ENCODE results near the gene ITPR2. TPM values are rescaled to one million over a fixed set of nuclear protein-coding genes. Genes with fewer than 3 reads are reported as not detected.
"Not testable (repeated sequence)": the region's sequence is repeated elsewhere in the genome, so short reads cannot be mapped to it uniquely, and the experiment has no call there.

Gene ITPR2
- total RNA-seq, 1 experiment from 2014 or later, result 14.3 TPM

GRCh38 chr12:26761775-26762174 lies 71.2 kb downstream of the ITPR2 start:
- no peak for DNase-seq (ENCODE audit: unreplicated experiment)
- no peaks in the 10 kb centered on the region for H3K4me1 Mint-ChIP-seq (ENCODE audit: insufficient read depth, unreplicated experiment)
- H3K27me3 Mint-ChIP-seq (ENCODE audit: insufficient read depth, unreplicated experiment), result no peaks in the 10 kb centered on the region
- intact Hi-C loops (cut with micrococcal nuclease), result no loop called here
- no peak overlapping the region for H3K4me3 Mint-ChIP-seq (ENCODE audit: unreplicated experiment)
- no peak for TF ChIP-seq CTCF (IDR thresholded peaks at IDR 0.05; ENCODE audit: unreplicated experiment)
- peaks cover 10% of the 10 kb centered on the region for H3K9me3 Mint-ChIP-seq (ENCODE audit: unreplicated experiment)
- no TSS peak for BruUV-seq (replicated peaks)
- ChIA-PET POLR2A (interaction anchor here (0.7 to 1.0 kb wide), 3 partner anchors 13 to 460 kb away, joined by 3 to 5 read pairs (median 3); no protein-coding TSS in a partner anchor), CTCF (no interaction called here)
- no peaks in the 10 kb centered on the region for H3K36me3 Mint-ChIP-seq (ENCODE audit: insufficient read depth, unreplicated experiment)
- H3K27ac Mint-ChIP-seq (ENCODE audit: low read depth, unreplicated experiment), result no peak overlapping the region

GRCh38 chr12:26760657-26761293 lies 72.2 kb downstream of the ITPR2 start:
- no TSS peak for BruUV-seq (replicated peaks)
- ChIA-PET CTCF (no interaction called here), POLR2A (interaction anchor here (1.0 kb wide), 1 partner anchor 461 kb away, joined by 5 read pairs; no protein-coding TSS in a partner anchor)
- intact Hi-C loops (cut with micrococcal nuclease), result no loop called here
- no peaks in the 10 kb centered on the region for H3K36me3 Mint-ChIP-seq (ENCODE audit: insufficient read depth, unreplicated experiment)
- H3K4me1 Mint-ChIP-seq (ENCODE audit: insufficient read depth, unreplicated experiment), result no peaks in the 10 kb centered on the region
- H3K27ac Mint-ChIP-seq (ENCODE audit: low read depth, unreplicated experiment), result no peak overlapping the region
- DNase-seq (ENCODE audit: unreplicated experiment), result no peak
- H3K27me3 Mint-ChIP-seq (ENCODE audit: insufficient read depth, unreplicated experiment), result no peaks in the 10 kb centered on the region
- no peak for TF ChIP-seq CTCF (IDR thresholded peaks at IDR 0.05; ENCODE audit: unreplicated experiment)
- peaks cover 10% of the 10 kb centered on the region for H3K9me3 Mint-ChIP-seq (ENCODE audit: unreplicated experiment)
- H3K4me3 Mint-ChIP-seq (ENCODE audit: unreplicated experiment), result no peak overlapping the region

DNA sequence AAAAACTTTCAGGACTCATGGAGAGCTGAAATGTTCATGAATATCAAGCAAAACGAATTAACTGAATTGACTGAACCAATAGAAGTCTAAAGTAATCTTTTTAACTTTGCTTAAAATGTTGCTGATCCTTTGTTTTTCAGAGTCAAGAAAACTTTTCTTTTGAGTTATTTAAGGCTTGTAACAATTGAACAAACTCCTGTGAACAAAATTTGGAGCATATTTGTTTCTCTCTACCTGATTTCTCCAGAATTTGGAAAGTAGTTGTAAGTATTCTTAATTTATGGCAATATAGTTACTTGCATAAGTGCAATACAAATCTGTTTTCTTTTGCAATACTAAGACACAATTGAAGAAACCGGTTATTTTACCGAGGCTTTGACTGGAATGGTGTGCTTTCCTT lies 77.6 kb downstream of the ITPR2 start:
- H3K4me1 Mint-ChIP-seq (ENCODE audit: insufficient read depth, unreplicated experiment); H3K27me3 Mint-ChIP-seq (ENCODE audit: insufficient read depth, unreplicated experiment); DNase-seq (ENCODE audit: unreplicated experiment); intact Hi-C loops (cut with micrococcal nuclease); H3K27ac Mint-ChIP-seq (ENCODE audit: low read depth, unreplicated experiment); H3K9me3 Mint-ChIP-seq (ENCODE audit: unreplicated experiment); BruUV-seq (replicated peaks); H3K4me3 Mint-ChIP-seq (ENCODE audit: unreplicated experiment); CTCF ChIA-PET; H3K36me3 Mint-ChIP-seq (ENCODE audit: insufficient read depth, unreplicated experiment): not testable (repeated sequence)
- POLR2A ChIA-PET, result interaction anchor here (0.6 kb wide), 1 partner anchor 35 kb away, joined by 3 read pairs; no protein-coding TSS in a partner anchor

DNA sequence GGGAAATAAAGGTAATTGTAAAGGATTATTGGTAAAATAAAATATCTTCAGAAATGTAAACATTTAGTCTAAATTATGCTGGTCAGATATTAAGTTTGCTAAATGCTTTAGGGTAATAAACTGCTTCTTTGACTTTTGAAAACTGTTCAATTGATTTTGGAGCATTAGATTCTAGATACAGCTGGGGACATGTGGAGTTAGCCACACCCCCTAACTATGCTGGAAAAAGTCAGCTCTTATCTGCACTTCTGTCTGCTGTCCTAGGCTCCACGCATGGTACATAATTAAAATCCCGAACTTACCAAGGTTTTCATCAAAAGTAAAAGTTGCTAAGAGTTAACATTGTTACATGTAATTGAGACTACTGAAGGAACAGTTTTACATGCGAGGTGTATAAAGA lies 78.8 kb downstream of the ITPR2 start:
- TF ChIP-seq CTCF (IDR thresholded peaks at IDR 0.05; ENCODE audit: unreplicated experiment), result no peak
- Mint-ChIP-seq H3K4me1 (ENCODE audit: insufficient read depth, unreplicated experiment) (peaks cover 12% of the 10 kb centered on the region), H3K4me3 (ENCODE audit: unreplicated experiment) (no peak overlapping the region), H3K27ac (ENCODE audit: low read depth, unreplicated experiment) (no peak overlapping the region), H3K27me3 (ENCODE audit: insufficient read depth, unreplicated experiment) (no peaks in the 10 kb centered on the region), H3K9me3 (ENCODE audit: unreplicated experiment) (no peaks in the 10 kb centered on the region), H3K36me3 (ENCODE audit: insufficient read depth, unreplicated experiment) (no peaks in the 10 kb centered on the region)
- intact Hi-C loops (cut with micrococcal nuclease), result no loop called here
- ChIA-PET CTCF (interaction anchor here (0.6 kb wide), 2 partner anchors 109 to 257 kb away, joined by 3 read pairs; no protein-coding TSS in a partner anchor), POLR2A (interaction anchor here (0.6 to 0.7 kb wide), 3 partner anchors 47 to 254 kb away, joined by 3 read pairs; no protein-coding TSS in a partner anchor)
- no peak for DNase-seq (ENCODE audit: unreplicated experiment)
- BruUV-seq (replicated peaks), result no TSS peak
